ENCODE results near the gene HDAC5.

Gene HDAC5

GRCh38 chr17:44039829-44040635, 83.4 kb downstream of the HDAC5 start:
- TF ChIP-seq REST (IDR thresholded peaks at IDR 0.05; ENCODE audit: insufficient read depth in 1 of 2, low read depth in 2 of 2, low read length in 2 of 2) (no peak), POLR2AphosphoS5 (IDR thresholded peaks at IDR 0.05; ENCODE audit: low read depth, low read length) (no peak), TAF1 (IDR thresholded peaks at IDR 0.05; ENCODE audit: borderline replicate concordance, insufficient read depth, low read length) (no peak), FOXP2 (optimal IDR thresholded peaks at IDR 0.05; ENCODE audit: borderline replicate concordance, extremely low read depth, extremely low read length, insufficient read depth) (no peak), SIN3A (IDR thresholded peaks at IDR 0.05; ENCODE audit: borderline replicate concordance, insufficient read depth, low read length) (no peak)

GRCh38 chr17:44038604-44039011, 84.8 kb downstream of the HDAC5 start:
- TF ChIP-seq TAF1 (IDR thresholded peaks at IDR 0.05; ENCODE audit: borderline replicate concordance, insufficient read depth, low read length) (no peak), REST (IDR thresholded peaks at IDR 0.05; ENCODE audit: insufficient read depth in 1 of 2, low read depth in 2 of 2, low read length in 2 of 2) (no peak), FOXP2 (optimal IDR thresholded peaks at IDR 0.05; ENCODE audit: borderline replicate concordance, extremely low read depth, extremely low read length, insufficient read depth) (no peak), POLR2AphosphoS5 (IDR thresholded peaks at IDR 0.05; ENCODE audit: low read depth, low read length) (no peak), SIN3A (IDR thresholded peaks at IDR 0.05; ENCODE audit: borderline replicate concordance, insufficient read depth, low read length) (no peak)

GRCh38 chr17:44037471-44037870, 86.0 kb downstream of the HDAC5 start:
- no peak for TF ChIP-seq SIN3A (IDR thresholded peaks at IDR 0.05; ENCODE audit: borderline replicate concordance, insufficient read depth, low read length)
- TF ChIP-seq REST (IDR thresholded peaks at IDR 0.05; ENCODE audit: insufficient read depth in 1 of 2, low read depth in 2 of 2, low read length in 2 of 2): no peak
- no peak for TF ChIP-seq FOXP2 (optimal IDR thresholded peaks at IDR 0.05; ENCODE audit: borderline replicate concordance, extremely low read depth, extremely low read length, insufficient read depth)
- TF ChIP-seq TAF1 (IDR thresholded peaks at IDR 0.05; ENCODE audit: borderline replicate concordance, insufficient read depth, low read length): no peak
- TF ChIP-seq POLR2AphosphoS5 (IDR thresholded peaks at IDR 0.05; ENCODE audit: low read depth, low read length): no peak

GRCh38 chr17:44033861-44034408, 89.5 kb downstream of the HDAC5 start:
- TF ChIP-seq SIN3A (IDR thresholded peaks at IDR 0.05; ENCODE audit: borderline replicate concordance, insufficient read depth, low read length) (no peak), TAF1 (IDR thresholded peaks at IDR 0.05; ENCODE audit: borderline replicate concordance, insufficient read depth, low read length) (no peak), POLR2AphosphoS5 (IDR thresholded peaks at IDR 0.05; ENCODE audit: low read depth, low read length) (no peak), FOXP2 (optimal IDR thresholded peaks at IDR 0.05; ENCODE audit: borderline replicate concordance, extremely low read depth, extremely low read length, insufficient read depth) (no peak), REST (IDR thresholded peaks at IDR 0.05; ENCODE audit: insufficient read depth in 1 of 2, low read depth in 2 of 2, low read length in 2 of 2) (no peak)
